Mesenteric fat pad (tissue), 1 donor: ENCODE results near the gene KCNE1. TPM values are rescaled to one million over a fixed set of nuclear protein-coding genes. Genes with fewer than 3 reads are reported as not detected.
"Not testable (repeated sequence)": the region's sequence is repeated elsewhere in the genome, so short reads cannot be mapped to it uniquely, and the experiment has no call there.

Source experiments
- DNase-seq: peaks from one replicate; pipeline ENCODE4 v3.0.0-alpha.2; 2020; ENCODE audit warnings: low spot score
- long read RNA-seq: library from polyadenylated mRNA; unstranded; transcript quantifications from one replicate; pipeline ENCODE4 v2.0.0, GENCODE V29; 2020
- total RNA-seq: library from RNA; stranded (reverse); fragmentation: NEBNext Ultra II Directional; extraction: Animal tissue kit (Norgen Biotek cat#: 25700); gene quantifications from one replicate; pipeline ENCODE4 v1.2.1, GENCODE V29; 2021
- donor health status: DM: yes; HTN: yes; CAD: no.

The KCNE1 gene
- total RNA-seq: 7.3 TPM
- long read RNA-seq, partial matches to known transcripts: 0 of 11 reads
- long read RNA-seq, other reads (novel, unspliced or antisense): 7 of 11 reads

DNA sequence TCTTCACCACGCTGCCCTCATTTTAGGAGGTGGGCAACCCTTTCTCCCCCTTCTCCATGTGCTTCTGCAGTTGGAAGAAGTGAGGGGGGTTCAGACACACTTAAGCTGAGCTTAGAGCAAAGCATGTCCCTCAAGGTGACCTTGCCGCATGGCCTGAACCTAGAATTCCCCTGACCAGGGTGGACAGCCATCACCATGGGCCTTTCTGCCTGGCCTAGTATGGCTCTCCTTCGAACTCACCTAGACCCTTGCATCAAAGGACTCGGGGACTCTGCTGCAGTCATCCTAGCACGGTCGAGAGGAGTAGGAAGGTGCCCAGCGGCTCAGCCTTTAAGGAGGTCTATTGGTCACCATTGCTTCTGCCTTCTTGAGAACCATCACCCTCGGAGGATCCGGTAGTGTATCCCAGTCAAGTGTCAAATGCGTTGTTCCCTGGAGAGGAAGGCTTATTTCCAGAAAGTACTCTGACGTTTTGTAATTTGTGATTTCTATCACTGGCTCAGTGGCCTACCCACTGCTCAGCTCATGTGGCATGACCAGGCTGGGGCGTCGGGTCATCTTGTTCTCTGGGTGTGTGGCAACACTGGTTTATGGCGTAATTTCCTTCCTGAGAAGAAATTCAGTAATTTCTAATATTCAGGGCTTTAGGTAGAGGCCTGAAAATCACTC lies at the start of gene KCNE1:
KCNE1 (minus strand) TSS at position 424 of the 669 bp plus-strand sequence. CDS start 62,576 bp downstream, outside the sequence.
- DNase-seq: no peak

DNA sequence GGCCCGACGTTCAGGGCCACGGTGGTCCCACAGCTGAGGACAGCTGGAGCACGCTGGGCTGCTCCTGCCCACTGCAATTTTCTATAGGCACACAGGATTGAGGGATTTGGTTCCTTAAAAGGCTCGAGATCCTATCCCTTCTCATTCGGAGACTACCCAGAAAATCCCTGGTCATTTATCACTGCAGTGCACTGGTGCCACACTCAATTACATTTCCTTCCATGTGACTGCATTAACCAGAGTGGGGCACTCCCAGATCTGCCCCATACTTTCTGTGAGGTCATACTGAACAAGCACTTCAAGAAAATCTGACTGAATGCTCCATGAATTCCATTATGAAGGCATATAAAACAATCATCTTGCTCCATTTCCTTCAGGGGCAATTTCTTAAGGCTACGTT lies 49.8 kb upstream of the KCNE1 start:
- no peak for DNase-seq

DNA sequence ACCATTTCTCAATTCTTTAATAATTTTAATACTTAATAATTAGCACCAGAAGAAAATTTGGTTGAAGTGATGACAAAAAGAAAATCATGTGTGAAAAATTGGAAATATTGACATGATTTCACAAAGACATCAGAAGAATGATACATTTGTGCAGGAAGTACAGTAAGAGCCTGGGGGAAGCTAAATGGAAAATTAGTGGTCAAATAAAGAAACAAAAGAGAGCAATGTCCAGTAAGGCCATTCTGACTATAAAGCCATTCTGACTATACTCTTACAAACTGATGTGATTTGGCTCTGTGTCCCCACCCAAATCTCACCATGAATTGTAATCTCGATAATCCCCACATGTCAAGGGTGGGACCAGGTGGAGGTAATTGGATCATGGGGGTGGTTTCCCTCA lies 48.6 kb upstream of the KCNE1 start:
- no peak for DNase-seq

DNA sequence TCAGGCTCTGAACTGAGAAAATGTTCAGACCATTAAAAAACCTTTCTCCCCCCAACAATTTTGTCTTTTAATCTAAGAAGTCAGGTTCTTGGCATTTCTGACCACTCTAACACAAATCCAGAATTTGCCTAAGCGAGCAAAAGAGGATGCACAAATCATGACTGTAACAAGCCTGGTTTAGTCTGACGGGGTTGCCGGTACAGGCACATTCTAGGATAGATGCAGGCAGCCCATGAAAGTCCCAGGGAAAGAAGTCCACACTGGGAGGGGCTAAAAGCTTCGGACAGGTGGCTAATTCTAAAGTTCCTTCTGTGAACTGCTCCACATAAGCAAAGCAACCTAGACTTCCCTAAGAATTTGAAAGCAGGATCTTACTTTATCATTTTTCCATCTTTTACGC lies 48.0 kb upstream of the KCNE1 start:
- DNase-seq: no peak

DNA sequence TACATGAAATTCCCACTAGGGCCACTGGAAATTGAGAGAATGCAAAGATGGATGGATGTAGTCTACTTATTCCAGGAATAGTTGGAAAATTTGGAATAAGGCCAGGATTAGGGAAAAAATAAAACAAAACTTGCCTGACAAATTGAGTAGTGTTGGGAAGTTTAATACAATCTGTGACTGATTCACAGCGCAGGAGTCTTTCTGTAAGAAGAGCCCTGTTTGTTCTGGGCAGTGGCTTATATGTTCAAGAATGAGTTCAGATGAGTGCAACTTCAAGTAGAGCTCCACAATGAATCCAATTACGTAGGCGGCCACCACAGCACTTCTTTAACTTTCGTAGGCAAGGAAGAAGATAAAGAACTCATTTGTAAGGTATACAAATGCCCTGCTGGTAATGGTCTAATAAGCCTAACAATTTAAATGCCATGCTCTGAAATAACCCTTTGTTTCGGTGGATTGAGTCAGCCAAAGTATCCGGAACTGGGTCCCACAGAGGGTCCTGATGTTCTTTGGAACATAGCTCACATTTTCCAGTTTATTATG lies 47.1 kb upstream of the KCNE1 start:
- DNase-seq: no peak

DNA sequence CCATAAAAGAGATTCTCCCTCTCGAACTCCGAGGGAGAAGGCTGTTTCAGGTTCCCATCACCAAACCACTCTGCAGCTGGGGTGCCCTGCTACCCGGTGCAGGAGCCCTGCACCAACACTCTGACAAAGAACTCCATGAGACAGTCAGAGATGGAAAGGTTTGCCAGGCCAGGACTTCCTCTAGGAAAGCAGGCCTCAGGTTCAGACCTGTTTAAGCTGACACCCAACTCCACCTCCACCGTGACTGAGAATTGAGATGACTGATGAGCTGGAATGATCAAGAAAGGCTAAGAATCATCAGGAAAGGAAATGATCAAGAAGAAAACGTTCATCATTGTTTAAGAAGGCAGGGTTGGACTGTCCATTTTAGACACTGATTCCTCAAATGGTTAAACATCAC lies 46.2 kb upstream of the KCNE1 start:
- no peak for DNase-seq

DNA sequence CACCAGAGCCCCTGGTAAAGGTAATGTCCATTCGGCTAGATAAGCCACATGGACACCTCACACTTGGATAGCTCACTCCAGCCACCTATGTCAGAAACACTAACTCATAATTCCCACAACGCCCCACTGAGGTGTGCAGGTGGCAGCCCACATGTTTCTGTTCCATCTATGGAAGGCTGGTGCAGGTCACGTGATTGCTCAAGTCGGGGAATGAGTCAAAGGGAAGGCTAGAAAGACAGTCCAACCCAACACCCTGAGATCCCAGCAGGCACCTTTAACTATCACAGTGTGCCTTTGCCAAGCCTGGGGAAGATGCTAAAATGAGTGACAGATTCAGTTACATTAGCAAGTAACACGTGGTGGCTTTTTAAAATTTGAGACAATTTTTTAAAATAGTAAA lies 45.3 kb upstream of the KCNE1 start:
- no peak for DNase-seq

DNA sequence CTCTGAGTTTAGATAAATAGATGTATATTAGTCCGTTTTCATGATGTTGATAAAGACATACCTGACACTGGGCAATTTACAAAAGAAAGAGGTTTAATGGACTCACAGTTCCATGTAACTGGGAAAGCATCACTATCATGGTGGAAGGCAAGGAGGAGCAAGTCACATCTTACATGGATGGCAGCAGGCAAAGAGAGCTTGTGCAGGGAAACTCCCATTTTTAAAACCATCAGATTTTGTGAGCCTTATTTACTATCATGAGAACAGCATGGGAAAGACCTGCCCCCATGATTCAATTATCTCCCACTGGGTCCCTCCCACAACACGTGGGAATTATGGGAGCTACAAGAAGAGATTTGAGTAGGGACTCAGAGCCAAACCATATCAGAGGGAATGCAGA lies 42.7 kb upstream of the KCNE1 start:
- not testable (repeated sequence) for DNase-seq

DNA sequence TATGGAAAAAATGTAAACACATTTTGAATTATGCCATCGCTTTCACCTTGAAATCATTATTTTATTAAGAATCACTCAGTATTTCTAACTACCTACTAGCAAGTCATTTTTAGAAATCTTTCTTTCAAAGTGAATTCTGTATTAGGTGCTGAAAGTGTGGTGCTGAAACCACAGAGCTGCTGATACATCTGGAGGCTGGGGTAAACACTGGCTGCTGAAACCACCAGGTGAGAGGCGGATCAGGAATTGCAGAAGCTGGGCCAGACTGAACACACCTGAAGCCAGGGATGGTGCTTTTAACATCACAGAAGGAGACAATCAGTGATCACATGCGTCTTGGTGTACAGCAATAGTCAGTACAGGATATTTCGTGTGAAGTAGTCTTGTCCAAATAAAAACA lies 42.2 kb upstream of the KCNE1 start:
- no peak for DNase-seq

DNA sequence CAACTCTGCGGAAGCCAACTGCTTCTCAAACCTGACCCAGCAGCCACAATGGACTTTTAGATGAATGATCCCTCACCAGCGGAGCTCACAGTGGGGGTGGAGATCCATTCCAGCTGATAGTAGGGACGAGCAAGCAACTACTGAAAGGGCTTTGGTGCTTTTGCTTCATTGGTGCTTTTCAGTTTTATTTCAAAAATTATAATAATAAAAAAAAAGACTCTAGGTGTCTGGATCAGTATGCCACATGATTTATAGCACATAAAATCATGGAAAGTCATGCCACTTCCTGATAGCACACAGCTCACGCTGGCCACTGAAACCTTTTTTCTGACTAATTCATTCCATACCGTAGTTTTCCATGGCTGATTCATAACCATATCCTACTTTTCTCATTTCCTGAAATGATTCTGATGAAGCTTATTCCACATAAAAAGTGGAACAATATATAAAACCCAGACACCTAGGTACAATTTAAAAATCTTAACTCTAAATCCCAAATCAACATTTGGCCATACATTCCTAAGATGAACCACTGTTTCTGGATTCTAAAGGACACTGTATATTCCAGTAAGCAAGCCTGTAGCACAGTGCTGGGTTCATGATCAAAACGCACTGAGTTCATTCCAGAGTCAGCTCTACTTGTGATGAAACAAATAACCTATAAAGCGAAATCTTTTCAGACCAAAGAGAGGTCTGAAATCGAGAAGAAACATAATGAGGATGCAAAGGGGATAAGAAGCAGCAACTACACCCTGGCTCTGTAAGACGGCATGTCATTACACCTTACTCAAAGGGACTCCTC lies 41.3 kb upstream of the KCNE1 start:
- no peak for DNase-seq

DNA sequence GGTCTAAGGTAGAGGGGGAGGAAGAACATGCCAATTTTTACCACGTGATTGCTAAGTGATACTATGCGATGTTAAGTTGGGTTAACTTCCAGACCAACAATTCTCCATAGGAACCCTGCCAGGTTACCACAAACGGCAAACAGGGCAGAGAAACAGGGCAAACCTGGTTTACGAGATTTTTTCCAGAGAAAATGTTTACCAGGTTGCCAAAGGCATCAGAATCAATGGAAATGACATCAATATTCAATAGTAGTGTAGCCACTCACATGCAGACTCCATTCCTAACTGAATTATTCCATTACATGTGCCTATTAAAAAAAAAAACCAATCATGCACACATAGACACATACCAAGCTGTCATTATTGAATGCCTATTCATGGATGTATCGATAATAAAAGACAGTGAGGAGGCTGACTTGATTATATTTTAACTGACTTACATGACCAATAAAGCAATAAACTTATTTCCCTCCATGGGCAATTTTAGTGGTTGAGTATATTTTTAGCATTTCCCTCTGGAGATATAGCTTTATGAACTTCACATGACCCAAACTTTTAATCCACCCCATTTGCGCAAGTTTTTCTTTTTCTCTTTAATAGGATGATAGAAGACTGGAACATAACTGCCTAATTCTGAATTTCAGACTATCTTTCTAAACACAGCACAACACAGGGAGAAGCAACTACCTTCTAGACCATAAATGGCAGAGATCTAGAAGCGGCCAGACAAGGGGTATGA lies 40.5 kb upstream of the KCNE1 start:
- no peak for DNase-seq

DNA sequence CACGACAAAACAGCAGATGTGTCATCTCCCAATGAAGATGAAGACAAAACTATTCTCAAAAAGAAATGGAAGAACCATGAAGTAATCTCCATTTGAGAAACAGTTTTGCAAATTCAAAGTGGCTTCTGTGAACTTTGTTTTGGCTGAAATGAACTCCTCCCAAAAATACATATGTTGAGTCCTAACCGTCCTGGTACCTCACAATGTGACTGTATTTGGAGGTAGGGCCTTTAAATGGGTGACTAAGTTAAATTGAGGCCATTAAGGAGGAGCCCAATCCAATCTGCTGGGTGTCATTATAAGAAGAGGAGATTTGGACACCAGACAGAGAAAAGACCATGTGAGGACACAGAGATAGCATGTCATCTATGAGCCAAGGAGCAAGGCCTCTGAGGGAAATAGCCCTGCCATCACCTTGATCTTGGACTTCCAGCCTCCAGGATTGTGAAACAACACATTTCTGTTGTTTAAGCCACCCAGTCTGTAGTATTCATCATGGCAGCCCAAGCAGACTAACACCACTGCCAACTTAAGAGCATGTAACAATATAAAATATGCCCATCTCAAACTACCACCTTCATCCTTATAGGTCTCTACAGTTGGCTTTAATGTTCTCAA lies 38.3 kb upstream of the KCNE1 start:
- no peak for DNase-seq

DNA sequence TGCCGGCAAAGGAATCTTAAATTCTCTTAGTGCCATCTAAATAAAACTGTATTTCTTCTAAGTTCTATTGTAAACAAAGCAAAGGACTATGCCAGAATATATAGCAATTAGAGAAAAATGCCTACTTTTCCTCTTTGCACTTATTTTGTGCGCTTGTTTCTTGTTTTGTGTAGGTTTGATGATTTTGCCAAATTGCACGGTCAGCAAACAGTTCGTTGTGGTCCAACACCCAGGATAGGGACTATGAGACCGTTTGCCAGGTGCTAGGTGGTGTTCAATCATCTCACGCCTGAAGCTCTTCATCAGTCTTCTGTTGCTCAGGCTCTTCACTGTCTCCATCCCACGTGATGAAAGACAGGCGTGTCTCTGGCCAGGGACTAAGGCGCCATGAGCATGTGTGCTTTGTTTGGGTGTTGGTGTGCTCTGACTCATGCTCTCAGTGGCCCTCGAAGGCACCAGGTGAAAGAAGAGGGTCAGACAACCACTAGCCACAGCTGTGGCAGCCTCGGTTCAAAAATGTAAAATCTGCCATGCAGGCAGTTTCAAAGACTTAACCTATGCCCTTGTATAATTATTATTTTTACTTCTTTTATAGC lies 36.9 kb upstream of the KCNE1 start:
- DNase-seq: no peak

DNA sequence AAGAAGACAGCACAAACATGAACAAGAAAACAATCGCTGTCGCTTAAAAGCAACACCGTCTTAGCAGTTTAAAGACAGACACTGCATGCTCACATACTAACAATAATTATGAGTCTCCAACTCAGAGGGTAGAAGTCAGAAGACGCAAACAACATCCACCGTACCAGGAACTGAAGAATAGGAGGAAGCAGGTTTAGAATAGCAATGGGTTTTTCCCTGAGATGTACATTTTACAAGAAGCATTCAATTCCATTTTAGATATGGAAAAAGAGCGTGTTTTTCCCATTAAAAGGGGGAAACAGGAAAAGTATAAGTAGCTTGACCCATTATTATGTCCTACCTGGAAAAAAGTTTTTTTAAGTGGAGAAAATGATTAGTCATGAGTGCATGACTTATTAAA lies 34.5 kb upstream of the KCNE1 start:
- no peak for DNase-seq

DNA sequence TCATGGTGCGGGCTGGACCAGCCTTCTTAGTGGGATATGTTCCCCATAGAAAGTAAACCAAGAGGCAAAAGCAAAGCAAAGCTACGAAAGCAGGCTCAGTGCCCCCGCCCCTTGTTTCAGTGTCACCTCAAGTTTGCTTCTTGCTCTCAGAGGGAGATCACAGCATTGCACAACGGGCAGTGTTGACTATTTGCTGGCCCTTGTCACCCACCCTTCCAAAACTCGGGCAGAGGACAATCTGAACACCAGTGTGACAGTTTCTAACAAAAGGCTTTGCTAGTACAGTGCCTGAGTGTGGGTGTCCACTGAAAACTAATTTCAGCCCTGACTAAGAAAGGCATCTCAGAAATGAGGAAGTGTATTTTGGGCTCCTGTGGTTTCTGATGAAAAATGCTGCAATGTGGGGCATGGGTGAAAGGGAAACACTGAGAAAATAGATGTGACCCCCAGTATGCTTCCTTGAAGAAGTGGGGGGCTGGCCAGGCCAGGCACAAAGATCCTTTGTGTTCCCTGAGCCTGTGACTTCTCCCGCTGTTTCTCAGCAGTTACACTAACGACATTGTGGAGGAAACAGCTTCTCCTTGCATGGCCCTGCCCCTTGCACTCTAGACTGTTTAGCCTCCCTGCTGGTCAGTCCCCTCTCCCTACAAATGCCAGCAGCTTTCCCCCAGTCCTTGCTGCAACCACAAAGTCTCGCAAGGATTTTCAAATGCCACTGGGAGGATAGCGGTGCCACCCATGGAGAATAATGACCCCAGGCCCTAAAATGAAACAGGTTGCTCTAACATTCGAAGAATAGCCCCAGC lies 33.3 kb upstream of the KCNE1 start:
- DNase-seq: no peak

DNA sequence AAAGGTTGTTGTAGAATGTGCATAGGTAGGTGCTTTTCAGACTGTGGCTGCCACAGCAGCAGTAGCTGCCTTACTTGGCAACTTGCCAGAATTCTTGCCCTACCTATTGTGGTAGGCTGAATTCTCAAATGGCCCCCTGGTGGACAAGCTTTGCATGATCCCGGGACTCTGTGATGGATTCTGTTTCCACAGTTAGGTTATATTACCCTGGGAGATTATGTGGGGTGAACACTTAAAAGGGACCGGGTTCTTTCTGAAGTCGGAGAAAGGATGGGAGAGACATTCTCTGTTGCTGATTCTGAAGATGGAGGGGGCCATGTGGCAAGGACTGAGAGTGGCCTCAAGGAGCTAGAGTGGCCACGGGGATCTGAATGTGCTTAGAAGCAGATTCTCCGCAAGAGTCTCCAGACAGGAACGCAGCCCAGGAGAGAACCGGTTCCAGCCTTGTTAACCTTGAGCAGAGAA lies 32.1 kb upstream of the KCNE1 start:
- DNase-seq: no peak

DNA sequence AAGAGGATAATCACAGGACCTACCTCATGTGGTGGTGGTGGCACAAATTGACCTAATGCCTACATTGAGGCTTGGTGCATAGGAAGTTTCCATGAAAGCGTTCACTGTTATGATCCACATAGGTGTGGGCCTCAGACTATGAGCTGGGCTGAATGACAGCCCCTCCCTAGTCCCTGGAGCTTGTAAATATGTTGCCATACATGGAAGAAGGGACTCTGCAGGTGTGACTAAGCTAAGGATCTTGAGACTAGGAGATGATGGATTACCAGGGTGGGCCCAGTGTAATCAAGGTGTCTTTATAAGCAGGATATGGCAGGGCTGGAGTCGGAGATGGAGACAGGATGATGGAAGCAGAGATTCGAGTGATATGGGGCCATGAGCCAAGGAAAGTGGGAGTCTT lies 31.0 kb upstream of the KCNE1 start:
- DNase-seq: no peak

DNA sequence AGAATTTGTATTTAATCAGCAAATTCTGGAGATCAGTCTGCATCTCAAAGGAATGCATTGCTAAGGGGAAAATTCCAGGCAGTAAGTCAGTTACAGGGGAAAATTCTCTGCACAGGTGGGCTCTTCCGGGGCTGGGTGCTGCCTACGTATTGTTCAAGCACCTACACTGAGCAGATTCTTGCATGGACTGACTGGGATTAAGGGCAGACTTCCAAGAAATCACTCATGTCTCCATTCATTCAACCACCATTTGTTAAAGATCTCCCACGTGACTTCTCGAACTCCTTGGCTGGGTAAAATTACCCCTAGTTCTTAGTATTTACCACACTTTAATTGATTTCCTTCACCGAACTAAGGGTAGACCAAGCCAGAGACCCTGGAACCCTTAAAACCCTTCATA lies 28.2 kb upstream of the KCNE1 start:
- DNase-seq: no peak

DNA sequence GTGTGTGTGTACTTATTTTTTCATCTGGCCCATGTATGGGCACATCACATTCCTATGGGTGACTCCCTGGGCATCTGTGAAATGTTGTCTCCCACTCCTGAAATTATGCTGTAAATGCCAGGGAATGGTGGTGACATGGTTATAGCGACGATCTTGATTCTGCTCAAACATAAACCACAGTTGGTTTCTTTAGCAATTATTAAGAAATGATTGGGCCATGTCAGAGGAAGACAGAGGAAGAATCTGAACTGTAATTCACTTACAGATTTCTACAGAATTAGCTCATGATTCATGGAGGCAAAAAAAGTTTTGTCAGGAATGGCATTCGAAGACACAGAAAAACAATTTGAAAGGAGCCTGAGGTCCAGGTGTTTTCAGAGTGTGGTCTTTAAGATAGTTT lies 25.8 kb upstream of the KCNE1 start:
- DNase-seq: no peak

DNA sequence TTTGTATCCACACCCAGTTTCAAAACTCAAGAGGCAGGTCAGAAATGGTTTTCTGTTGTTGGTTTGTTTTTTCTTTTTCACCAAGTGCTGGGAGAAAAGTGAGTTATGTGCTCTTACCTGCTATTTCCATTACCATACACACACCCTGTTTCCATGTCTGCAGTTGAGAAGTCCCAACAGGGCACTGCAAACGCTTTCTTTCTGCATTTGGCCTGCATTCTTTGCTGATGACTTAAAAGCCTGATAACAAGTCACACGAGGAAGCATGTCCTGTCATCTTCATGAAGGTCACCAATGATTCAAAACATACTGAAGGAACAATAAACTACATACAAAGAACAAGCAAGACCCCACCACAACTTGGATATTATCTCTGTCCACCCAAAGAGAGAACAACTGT lies 24.8 kb upstream of the KCNE1 start:
- no peak for DNase-seq
